Pancreas (tissue), 10 donors: ENCODE results near the gene EWSR1. TPM values are rescaled to one million over a fixed set of nuclear protein-coding genes. Genes with fewer than 3 reads are reported as not detected.
A peak's percentile ranks its signal among the peaks of the same experiment; 100 is the strongest.

Source experiments
- ATAC-seq, 4 donors: fragments of 200-7000 bp; cut with Tn5 transposase; one replicate each; pipeline versions ENCODE4 v1.8.0 to v1.9.1; 2020; ENCODE audit warnings: mild to moderate bottlenecking in 4 of 4, moderate library complexity in 4 of 4
- DNase-seq, 6 donors: peaks; one replicate each; pipeline ENCODE4 v3.0.0-alpha.2; 2020
- FAIRE-seq: peaks from 2 replicates; lab custom pipeline; 2012; peaks lifted over from hg19 to GRCh38; lab: Jason Lieb, UNC
- H3K27ac ChIP-seq, 4 donors: fragments of 200-600 bp; sonication (generic); 1 replicate in 3 of 4; 2 replicates in 1 of 4; pipeline versions ENCODE4 v1.5.0 to v1.8.0; 2020
- H3K27me3 ChIP-seq, 4 donors: fragments of 200-600 bp; one replicate each; pipeline ENCODE4 v1.8.0; 2021
- H3K36me3 ChIP-seq, 3 donors: fragments of 200-600 bp; sonication (generic) in 1 of 3; one replicate each; pipeline versions ENCODE4 v1.5.0 to v1.8.0; 2020 to 2021
- H3K4me1 ChIP-seq, 3 donors: fragments of 200-600 bp; one replicate each; pipeline ENCODE4 v1.8.0; 2021
- H3K4me3 ChIP-seq, 4 donors: fragments of 200-600 bp; sonication (generic) in 2 of 4; one replicate each; pipeline versions ENCODE4 v1.5.0 to v1.8.0; 2020 to 2021
- H3K9me3 ChIP-seq, 4 donors: fragments of 200-600 bp; one replicate each; pipeline ENCODE4 v1.8.0; 2021
- CTCF ChIP-seq, 4 donors: fragments of 200-600 bp; sonication (generic) in 3 of 4; IDR thresholded peaks; one replicate each; pipeline versions ENCODE4 v1.5.0 to v1.8.0; 2021; ENCODE audit warnings: antibody characterized with exemption in 4 of 4
- WGBS, 2 donors: extraction: QIAGEN DNeasy Blood & Tissue Kit; methylation state at CpG; one replicate each; pipeline ENCODE4 v1.1.7; 2013; 5-methylcytosine and 5-hydroxymethylcytosine counted together
- intact Hi-C, 3 donors: fragments of 100-400 bp; cut with DNase I; formaldehyde crosslinking; loops; one replicate each; pipeline versions ENCODE4 v1.11.1 to v1.14.2; 2022
- polyA plus RNA-seq, 2 donors: library from polyadenylated mRNA; stranded (reverse); fragments of 200-250 nt; gene quantifications; one replicate each; pipeline ENCODE4 v1.2.3, GENCODE V29; 2013
- total RNA-seq, 6 donors: library from RNA; stranded (reverse); fragmentation: NEBNext Ultra II Directional in 4 of 6; extraction: Animal tissue kit (Norgen Biotek cat#: 25700) in 4 of 6; gene quantifications; one replicate each; pipeline versions ENCODE4 v1.2.1 to v1.2.4, GENCODE V29; 2021 to 2023
- donor health status: healthy with polysubstance abuse.
- donor health status: DM: no; HTN: no; CAD: no; lungs with moderate emphysema.
- donor health status: DM: no; HTN: no; CAD: no.
- donor health status: control.
- donor health status: control.
- donor health status: Bipolar disorder and iron deficiency.
- donor health status: DM: yes; HTN: yes; CAD: no.
- donor health status: DM: no; HTN: no; CAD: no.
- donor health status: DM: no; HTN: no; CAD: no.
- donor health status: DM: yes; HTN: yes; CAD: no.

EWSR1 gene
- total and polyA plus RNA-seq, 8 donors, result 49.2 to 257 (median 101) TPM

- peaks cover 6 to 11% (median 7%) of the 10 kb centered on the region in 3 donors for H3K4me1 ChIP-seq
- no peaks in the 10 kb centered on the region for H3K27me3 ChIP-seq
- H3K27ac ChIP-seq, result no peak overlapping the region
- TF ChIP-seq CTCF (IDR thresholded peaks at IDR 0.05), result no peak
- 83 to 91% methylated on average over 15 to 19 of the region's 19 CpGs for WGBS, 2 donors
- H3K36me3 ChIP-seq, result no peaks in the 10 kb centered on the region
- intact Hi-C loops, result no loop called here
- DNase-seq (peak in 2 of 6 donors; percentile 15 to 64), ATAC-seq (no peak), FAIRE-seq (no peak)
- no peak overlapping the region for H3K4me3 ChIP-seq
- no peaks in the 10 kb centered on the region for H3K9me3 ChIP-seq
Measured at GRCh38 chr22:29224121-29224858, 43.8 kb upstream of the EWSR1 start.

GRCh38 chr22:29224859-29225410, 43.1 kb upstream of the EWSR1 start:
- intact Hi-C loops, result no loop called here
- 93 to 97% methylated on average over 7 of the region's 7 CpGs for WGBS, 2 donors
- Histone ChIP-seq H3K27me3 (no peaks in the 10 kb centered on the region), H3K9me3 (no peaks in the 10 kb centered on the region), H3K27ac (no peak overlapping the region), H3K36me3 (no peaks in the 10 kb centered on the region), H3K4me1 (peaks cover 6 to 11% (median 6%) of the 10 kb centered on the region in 3 donors), H3K4me3 (no peak overlapping the region)
- ATAC-seq (peak in 1 of 4 donors; percentile 3), FAIRE-seq (no peak), DNase-seq (no peak)
- no peak for TF ChIP-seq CTCF (IDR thresholded peaks at IDR 0.05)

GRCh38 chr22:29225422-29226090, 42.5 kb upstream of the EWSR1 start:
- H3K27me3 ChIP-seq, result no peaks in the 10 kb centered on the region
- H3K9me3 ChIP-seq, result no peaks in the 10 kb centered on the region
- H3K4me1 ChIP-seq, result peaks cover 0 to 6% (median 1%) of the 10 kb centered on the region in 3 donors
- no peak overlapping the region for H3K4me3 ChIP-seq
- intact Hi-C loops, result no loop called here
- ATAC-seq (peak; percentile 24 to 78 (median 58)), DNase-seq (peak in 2 of 6 donors; percentile 49 to 68), FAIRE-seq (no peak)
- no peak overlapping the region for H3K27ac ChIP-seq
- no peak for TF ChIP-seq CTCF (IDR thresholded peaks at IDR 0.05)
- 63 to 71% methylated on average over 13 to 16 of the region's 16 CpGs for WGBS, 2 donors
- H3K36me3 ChIP-seq, result no peaks in the 10 kb centered on the region

GRCh38 chr22:29226351-29226981, 41.6 kb upstream of the EWSR1 start:
- no peak for TF ChIP-seq CTCF (IDR thresholded peaks at IDR 0.05)
- no peaks in the 10 kb centered on the region for H3K27me3 ChIP-seq
- no peaks in the 10 kb centered on the region for H3K9me3 ChIP-seq
- H3K4me3 ChIP-seq, result no peak overlapping the region
- 89 to 95% methylated on average over 11 of the region's 11 CpGs for WGBS, 2 donors
- H3K36me3 ChIP-seq, result no peaks in the 10 kb centered on the region
- intact Hi-C loops, result no loop called here
- H3K4me1 ChIP-seq, result peaks cover 0 to 4% (median 0%) of the 10 kb centered on the region in 3 donors
- DNase-seq (no peak), ATAC-seq (no peak), FAIRE-seq (no peak)
- H3K27ac ChIP-seq, result no peak overlapping the region
